Lower leg skin (tissue), 3 donors: ENCODE measurements around the gene TCAP.

Experiments used
- CTCF ChIP-seq, 3 donors: fragments of 450-650 bp; IDR thresholded peaks; one replicate each; pipeline ENCODE4 v1.5.1; 2016; ENCODE audit warnings: antibody characterized with exemption in 3 of 3, mild to moderate bottlenecking in 3 of 3, moderate library complexity in 2 of 3
- POLR2A ChIP-seq, 2 donors: fragments of 450-650 bp; IDR thresholded peaks; one replicate each; pipeline ENCODE4 v1.6.1; 2016 to 2017; ENCODE audit warnings: antibody characterized with exemption in 2 of 2, mild to moderate bottlenecking in 1 of 2, moderate library complexity in 1 of 2

DNA sequence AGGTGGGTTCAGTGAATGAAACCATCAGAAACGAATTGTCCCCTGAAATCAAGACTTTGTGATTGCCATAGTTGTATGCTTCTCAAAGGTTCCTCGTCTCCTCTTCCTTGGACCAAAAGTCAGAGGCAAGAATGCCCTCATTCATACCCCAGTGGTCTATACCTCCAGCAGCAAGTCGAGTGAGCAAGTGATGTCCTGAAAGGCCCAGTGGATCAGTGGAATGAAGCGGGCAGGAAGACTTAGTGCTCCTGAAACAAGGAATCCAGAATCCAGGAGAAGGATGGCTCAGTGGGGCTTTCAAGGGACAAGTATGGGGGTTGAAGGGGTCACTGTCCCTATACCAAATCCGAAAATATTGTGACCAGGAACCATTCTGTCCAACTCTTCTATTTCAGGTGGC lies 29.4 kb downstream of the TCAP start:
- TF ChIP-seq CTCF (IDR thresholded peaks at IDR 0.05) (no peak), POLR2A (IDR thresholded peaks at IDR 0.05) (no peak)
